Psoas muscle (tissue), 8 donors: Measurements from ENCODE around the gene GPR151. TPM values are rescaled to one million over a fixed set of nuclear protein-coding genes. Genes with fewer than 3 reads are reported as not detected.

Experiments
- ATAC-seq, 4 donors: fragments of 200-7000 bp; cut with Tn5 transposase; one replicate each; pipeline ENCODE4 v1.9.1; 2020; ENCODE audit warnings: moderate library complexity in 3 of 4, mild to moderate bottlenecking in 2 of 4
- DNase-seq, 2 donors: peaks; one replicate each; pipeline ENCODE4 v3.0.0-alpha.2; 2020
- H3K27ac ChIP-seq: fragments of 200-600 bp; one replicate; pipeline ENCODE4 v1.8.0; 2022
- H3K27me3 ChIP-seq, 3 donors: fragments of 200-600 bp in 1 of 3; one replicate each; pipeline versions ENCODE4 v1.6.1 to v1.8.0; 2013 to 2022; ENCODE audit warnings: low read length in 2 of 3, mild to moderate bottlenecking in 2 of 3, moderate library complexity in 1 of 3; ENCODE audit not compliant: insufficient read depth in 3 of 3
- H3K36me3 ChIP-seq, 2 donors: fragments of 200-600 bp in 1 of 2; one replicate each; pipeline versions ENCODE4 v1.6.1 to v1.8.0; 2013 to 2022; ENCODE audit warnings: low read depth in 1 of 2, mild to moderate bottlenecking in 1 of 2, moderate library complexity in 1 of 2; ENCODE audit not compliant: insufficient read depth in 1 of 2
- H3K4me1 ChIP-seq: fragments of 200-600 bp; one replicate; pipeline ENCODE4 v1.8.0; 2022
- H3K4me3 ChIP-seq: fragments of 200-600 bp; one replicate; pipeline ENCODE4 v1.8.0; 2022; ENCODE audit warnings: mild to moderate bottlenecking
- H3K9me3 ChIP-seq: fragments of 200-600 bp; one replicate; pipeline ENCODE4 v1.8.0; 2022
- WGBS, 3 donors: extraction: QIAGEN DNeasy Blood & Tissue Kit; methylation state at CpG; one replicate each; pipeline versions ENCODE4 v1.1.6 to v1.1.7; 2013; 5-methylcytosine and 5-hydroxymethylcytosine counted together
- intact Hi-C, 2 donors: fragments of 100-400 bp; cut with DNase I; formaldehyde crosslinking; loops; one replicate each; pipeline versions ENCODE4 v1.11.0 to v1.14.2; 2022
- polyA plus RNA-seq, 3 donors: library from polyadenylated mRNA; stranded (reverse); fragments of 200-250 nt; gene quantifications; one replicate each; pipeline ENCODE4 v1.2.3, GENCODE V29; 2013
- total RNA-seq, 4 donors: library from RNA; stranded (reverse); fragmentation: NEBNext Ultra II Directional in 2 of 4; extraction: Animal tissue kit (Norgen Biotek cat#: 25700) in 2 of 4; gene quantifications; one replicate each; pipeline versions ENCODE4 v1.2.1 to v1.2.4, GENCODE V29; 2021 to 2023
- TF ChIP-seq, protein P1 (sequence below): fragments of 200-600 bp; IDR thresholded peaks from one replicate; pipeline ENCODE4 v1.8.0; 2022; ENCODE audit warnings: antibody characterized with exemption
- donor health status: healthy with polysubstance abuse.
- donor health status: DM: no; HTN: no; CAD: no; lungs with moderate emphysema.
- donor health status: Bipolar disorder and iron deficiency.
- donor health status: healthy.
- donor health status: DM: yes; HTN: yes; CAD: no.
- donor health status: DM: no; HTN: no; CAD: no.
- donor health status: DM: no; HTN: no; CAD: no.
- donor health status: DM: yes; HTN: yes; CAD: no.

Gene GPR151
- total and polyA plus RNA-seq, 7 donors, result not detected

DNA sequence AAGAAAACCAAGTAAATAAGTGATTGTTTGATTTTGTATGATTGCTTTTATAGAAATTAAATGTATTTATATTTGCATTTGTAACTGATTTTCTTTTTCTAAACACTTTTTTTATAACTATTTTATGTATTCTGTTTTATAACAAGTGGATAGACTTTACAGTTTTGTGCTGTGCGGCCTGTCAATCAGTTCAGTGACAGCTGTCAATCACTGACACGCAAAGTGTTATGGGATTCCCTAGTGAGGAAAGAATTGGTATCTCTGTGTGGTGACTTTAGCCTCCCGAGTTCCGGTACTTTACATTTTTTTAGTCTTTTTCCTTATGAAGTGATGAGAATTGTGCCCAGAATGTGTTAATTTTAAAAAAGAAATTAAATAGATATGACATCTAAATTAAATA, 16.3 kb downstream of the GPR151 start:
- Histone ChIP-seq H3K36me3 (peaks cover 0 to 66% of the 10 kb centered on the region in 2 donors), H3K27ac (no peak overlapping the region), H3K27me3 (no peaks in the 10 kb centered on the region), H3K4me3 (no peak overlapping the region), H3K9me3 (no peaks in the 10 kb centered on the region), H3K4me1 (no peaks in the 10 kb centered on the region)
- intact Hi-C loops, result no loop called here
- TF ChIP-seq, protein P1, sequence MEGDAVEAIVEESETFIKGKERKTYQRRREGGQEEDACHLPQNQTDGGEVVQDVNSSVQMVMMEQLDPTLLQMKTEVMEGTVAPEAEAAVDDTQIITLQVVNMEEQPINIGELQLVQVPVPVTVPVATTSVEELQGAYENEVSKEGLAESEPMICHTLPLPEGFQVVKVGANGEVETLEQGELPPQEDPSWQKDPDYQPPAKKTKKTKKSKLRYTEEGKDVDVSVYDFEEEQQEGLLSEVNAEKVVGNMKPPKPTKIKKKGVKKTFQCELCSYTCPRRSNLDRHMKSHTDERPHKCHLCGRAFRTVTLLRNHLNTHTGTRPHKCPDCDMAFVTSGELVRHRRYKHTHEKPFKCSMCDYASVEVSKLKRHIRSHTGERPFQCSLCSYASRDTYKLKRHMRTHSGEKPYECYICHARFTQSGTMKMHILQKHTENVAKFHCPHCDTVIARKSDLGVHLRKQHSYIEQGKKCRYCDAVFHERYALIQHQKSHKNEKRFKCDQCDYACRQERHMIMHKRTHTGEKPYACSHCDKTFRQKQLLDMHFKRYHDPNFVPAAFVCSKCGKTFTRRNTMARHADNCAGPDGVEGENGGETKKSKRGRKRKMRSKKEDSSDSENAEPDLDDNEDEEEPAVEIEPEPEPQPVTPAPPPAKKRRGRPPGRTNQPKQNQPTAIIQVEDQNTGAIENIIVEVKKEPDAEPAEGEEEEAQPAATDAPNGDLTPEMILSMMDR, result no peak
- DNase-seq (no peak), ATAC-seq (no peak)
- WGBS, 3 donors, result 96 to 99% (median 97%) methylated on average over 4 of the region's 4 CpGs

DNA sequence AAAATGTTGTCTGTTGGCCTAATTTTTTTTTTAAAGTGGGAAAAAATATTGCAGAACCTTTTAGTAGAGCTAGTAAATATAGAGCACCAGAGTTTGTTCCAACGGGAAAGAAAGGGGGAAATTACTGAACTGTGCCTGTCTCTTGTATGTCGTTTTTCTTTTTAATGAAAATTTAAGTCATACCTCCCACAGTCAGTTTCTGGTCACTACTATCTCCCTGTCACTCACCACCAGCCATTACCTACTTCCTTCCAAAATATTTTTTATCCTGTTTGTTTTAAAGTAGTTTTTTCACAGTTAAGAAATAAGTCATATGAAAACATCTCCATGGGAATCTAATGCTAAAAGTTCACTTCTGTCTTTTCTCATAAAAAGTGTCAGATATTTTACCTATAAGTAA, 21.3 kb downstream of the GPR151 start:
- no peak overlapping the region for H3K4me3 ChIP-seq
- 69 to 85% (median 82%) methylated on average over 2 of the region's 2 CpGs for WGBS, 3 donors
- intact Hi-C loops, result no loop called here

DNA sequence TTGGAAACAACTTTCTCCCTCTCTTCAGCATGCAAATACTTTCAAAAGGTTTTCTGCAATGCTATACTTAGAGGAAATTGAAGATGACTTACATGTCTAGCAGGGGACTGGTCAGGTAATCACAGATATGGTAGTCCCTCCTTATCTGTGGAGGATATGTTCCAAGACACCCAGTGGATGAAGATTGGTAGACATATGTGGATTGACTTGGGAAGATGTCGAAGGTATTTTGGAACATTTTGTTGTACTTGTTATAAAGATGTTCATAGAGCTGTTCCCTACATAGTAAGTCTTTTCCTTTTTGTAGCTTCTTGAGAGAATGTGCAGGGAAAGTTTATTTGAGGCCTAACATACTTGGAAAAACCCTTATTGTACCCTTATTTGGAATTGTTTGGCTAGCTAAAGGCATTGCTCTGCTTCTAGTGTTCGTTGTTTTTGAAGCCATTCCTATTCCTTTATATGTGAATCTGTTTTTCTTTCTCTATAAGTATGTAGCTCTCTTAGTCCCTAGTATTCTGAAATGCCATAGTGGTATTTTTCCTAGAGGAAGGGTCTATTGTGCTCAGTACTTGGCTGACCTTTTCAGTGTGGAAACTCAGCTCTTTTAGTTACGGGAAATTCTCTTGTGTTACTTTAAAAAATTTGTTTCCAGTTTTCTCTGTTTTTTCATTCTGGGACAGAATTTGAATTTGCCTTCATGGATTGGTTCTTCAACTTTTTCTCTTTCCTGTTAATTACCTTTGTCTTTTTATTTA, 25.7 kb downstream of the GPR151 start:
- Histone ChIP-seq H3K4me1 (no peaks in the 10 kb centered on the region), H3K4me3 (no peak overlapping the region), H3K27me3 (no peaks in the 10 kb centered on the region), H3K9me3 (no peaks in the 10 kb centered on the region), H3K36me3 (peaks cover 2 to 89% of the 10 kb centered on the region in 2 donors), H3K27ac (no peak overlapping the region)
- TF ChIP-seq, protein P1, result no peak
- ATAC-seq (no peak), DNase-seq (no peak)
- 86 to 90% (median 86%) methylated on average over 3 of the region's 3 CpGs for WGBS, 3 donors
- intact Hi-C loops, result no loop called here

More for the DNA sequence above, 21.3 kb downstream of the GPR151 start:
- no peak for DNase-seq
- Histone ChIP-seq H3K4me1 (no peaks in the 10 kb centered on the region), H3K27ac (no peak overlapping the region), H3K9me3 (no peaks in the 10 kb centered on the region), H3K36me3 (peaks cover 0 to 85% of the 10 kb centered on the region in 2 donors), H3K27me3 (no peaks in the 10 kb centered on the region)
- TF ChIP-seq, protein P1, result no peak
- ATAC-seq, result no peak

DNA sequence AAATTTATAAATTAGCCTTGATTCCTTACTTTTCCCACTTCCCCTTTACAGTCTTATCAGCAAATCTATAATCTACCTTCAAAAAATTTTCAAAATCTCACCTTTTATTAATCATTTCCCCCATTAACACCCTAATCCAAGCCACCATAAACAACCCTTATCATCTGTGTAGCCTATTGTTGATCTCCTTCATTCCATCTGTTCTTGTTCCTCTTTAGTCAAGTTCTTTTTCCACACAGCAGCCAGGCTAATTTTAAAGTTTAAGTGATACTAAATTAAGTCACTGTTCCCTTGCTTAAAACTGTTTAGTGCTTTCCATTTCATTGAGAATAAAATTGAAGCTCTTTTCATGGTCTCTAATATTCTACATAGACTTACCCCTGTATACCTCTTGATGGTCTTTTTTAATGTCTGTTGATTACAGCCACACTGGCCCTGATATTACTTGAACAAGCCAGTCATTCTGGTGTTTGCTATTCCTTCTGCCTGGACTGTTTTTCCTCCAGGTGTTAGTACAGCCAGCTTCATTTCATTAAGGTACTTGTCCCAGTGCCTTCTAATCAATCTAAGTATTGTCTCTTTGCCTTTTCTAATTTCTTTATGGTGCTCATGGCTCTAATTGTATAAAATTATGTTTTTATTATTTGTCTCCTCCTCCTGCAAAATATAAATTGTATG, 31.1 kb downstream of the GPR151 start:
- ATAC-seq, result no peak
- H3K36me3 ChIP-seq, result peaks cover 4 to 95% of the 10 kb centered on the region in 2 donors
- intact Hi-C loops, result loop anchor here (10.0 kb wide), 3 partner anchors 210 to 360 kb away; no protein-coding TSS in a partner anchor

More for the DNA sequence above, 31.1 kb downstream of the GPR151 start:
- Histone ChIP-seq H3K9me3 (no peaks in the 10 kb centered on the region), H3K4me3 (no peak overlapping the region), H3K27me3 (no peaks in the 10 kb centered on the region), H3K4me1 (no peaks in the 10 kb centered on the region), H3K27ac (no peak overlapping the region)
- DNase-seq, result no peak
- TF ChIP-seq, protein P1, result no peak
